Activated CD8-positive, alpha-beta memory T cell treated with anti-CD3 and anti-CD28 coated beads, Interleukin-2, amount 50 U/mL, for 1 hour (primary cell): ENCODE results near the gene C5orf63.
"Not testable (repeated sequence)": the region's sequence is repeated elsewhere in the genome, so short reads cannot be mapped to it uniquely, and the experiment has no call there.

Experiments used
- DNase-seq: peaks from one replicate; pipeline ENCODE4 v3.0.0-alpha.2; 2020; ENCODE audit errors: extremely low read depth

The C5orf63 gene

GRCh38 chr5:127072861-127073846 lies at the start of gene C5orf63:
Gene C5orf63 (minus strand): TSS chr5:127073502. CDS start chr5:127058995, 14,507 bp downstream.
- DNase-seq = peak; percentile 11

DNA sequence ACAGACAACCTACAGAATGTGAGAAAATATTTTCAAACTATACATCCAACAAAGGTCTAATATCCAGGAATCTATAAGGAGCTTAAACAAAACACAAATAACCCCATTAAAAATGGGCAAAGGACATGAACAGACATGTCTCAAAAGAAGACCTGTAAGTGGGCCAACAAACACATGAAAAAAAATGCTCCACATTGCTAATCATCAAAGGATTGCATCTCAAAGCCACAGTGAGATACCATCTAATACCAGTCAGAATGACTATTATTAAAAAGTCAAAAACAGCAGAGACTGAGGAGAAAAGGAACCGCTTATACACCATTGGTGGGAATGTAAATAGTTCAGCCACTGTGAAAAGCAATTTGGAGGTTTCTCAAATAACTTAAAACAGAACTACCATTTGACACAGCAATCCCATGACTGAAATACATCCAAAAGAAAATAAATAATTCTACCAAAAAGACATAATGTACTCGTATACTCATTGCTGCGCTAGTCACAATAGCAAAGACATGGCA lies 39.1 kb upstream of the C5orf63 start:
- no peak for DNase-seq

- DNase-seq = no peak
Measured at GRCh38 chr5:127111112-127111511, 37.8 kb upstream of the C5orf63 start.

DNA sequence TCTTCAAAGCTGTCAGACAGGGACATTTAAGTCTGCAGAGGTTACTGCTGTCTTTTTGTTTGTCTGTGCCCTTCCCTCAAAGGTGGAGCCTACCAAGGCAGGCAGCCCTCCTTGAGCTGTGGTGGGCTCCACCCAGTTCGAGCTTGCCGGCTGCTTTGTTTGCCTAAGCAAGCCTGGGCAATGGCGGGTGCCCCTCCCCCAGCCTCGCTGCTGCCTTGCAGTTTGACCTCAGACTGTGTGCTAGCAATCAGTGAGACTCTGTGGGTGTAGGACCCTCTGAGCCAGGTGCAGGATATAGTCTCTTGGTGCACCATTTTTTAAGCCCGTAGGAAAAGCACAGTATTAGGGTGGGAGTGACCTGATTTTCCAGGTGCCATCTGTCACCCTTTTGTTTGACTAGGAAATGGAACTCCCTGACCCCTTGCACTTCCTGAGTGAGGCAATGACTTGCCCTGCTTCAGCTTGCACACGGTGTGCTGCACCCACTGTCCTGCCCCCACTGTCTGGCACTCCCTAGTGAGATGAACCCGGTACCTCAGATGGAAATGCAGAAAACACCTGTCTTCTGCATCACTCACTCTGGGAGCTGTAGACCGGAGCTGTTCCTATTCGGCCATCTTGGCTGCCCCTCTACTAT lies 35.4 kb upstream of the C5orf63 start:
- DNase-seq = not testable (repeated sequence)

DNA sequence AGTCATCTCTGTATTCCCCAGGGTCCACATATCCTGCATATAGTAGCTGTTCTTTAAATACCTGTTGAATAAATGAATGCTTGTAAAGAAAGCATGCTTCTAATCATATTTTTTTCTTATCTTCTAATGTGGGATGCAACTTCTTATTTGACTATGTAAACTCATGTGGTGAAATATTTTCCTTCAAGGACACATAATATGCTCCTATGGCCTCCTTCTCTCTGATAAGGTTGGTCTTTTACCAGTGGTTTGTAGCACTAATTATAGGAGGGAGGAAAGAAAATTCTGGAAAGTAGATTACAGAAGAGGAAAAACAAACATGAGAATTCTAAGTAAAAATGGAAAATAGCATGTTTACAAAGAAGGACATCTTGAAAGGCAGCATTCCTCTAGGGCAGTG lies 28.6 kb upstream of the C5orf63 start:
- no peak for DNase-seq

GRCh38 chr5:127101533-127101932 lies 28.2 kb upstream of the C5orf63 start:
- DNase-seq = no peak

- DNase-seq = no peak
Measured at GRCh38 chr5:127098241-127098640, 24.9 kb upstream of the C5orf63 start.

DNA sequence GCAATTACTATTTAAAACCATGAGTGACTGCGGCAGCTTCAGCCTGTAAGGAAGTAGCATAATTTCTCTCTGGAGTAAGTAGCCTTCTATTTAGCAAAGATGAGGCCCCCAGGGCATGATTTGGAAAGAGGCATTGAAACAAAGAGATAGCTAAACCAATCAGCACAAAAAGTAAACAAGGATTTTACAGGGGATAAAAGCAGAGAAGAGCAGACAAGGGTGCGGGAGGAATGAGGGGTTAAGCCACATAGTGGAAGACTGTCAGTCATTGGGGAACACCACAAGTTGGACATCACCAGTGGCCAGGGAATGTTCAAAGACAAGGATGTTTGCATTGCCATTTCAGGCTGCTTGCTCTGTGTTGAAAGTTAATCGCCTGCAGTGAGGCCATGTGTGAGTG lies 24.0 kb upstream of the C5orf63 start:
- no peak for DNase-seq

DNA sequence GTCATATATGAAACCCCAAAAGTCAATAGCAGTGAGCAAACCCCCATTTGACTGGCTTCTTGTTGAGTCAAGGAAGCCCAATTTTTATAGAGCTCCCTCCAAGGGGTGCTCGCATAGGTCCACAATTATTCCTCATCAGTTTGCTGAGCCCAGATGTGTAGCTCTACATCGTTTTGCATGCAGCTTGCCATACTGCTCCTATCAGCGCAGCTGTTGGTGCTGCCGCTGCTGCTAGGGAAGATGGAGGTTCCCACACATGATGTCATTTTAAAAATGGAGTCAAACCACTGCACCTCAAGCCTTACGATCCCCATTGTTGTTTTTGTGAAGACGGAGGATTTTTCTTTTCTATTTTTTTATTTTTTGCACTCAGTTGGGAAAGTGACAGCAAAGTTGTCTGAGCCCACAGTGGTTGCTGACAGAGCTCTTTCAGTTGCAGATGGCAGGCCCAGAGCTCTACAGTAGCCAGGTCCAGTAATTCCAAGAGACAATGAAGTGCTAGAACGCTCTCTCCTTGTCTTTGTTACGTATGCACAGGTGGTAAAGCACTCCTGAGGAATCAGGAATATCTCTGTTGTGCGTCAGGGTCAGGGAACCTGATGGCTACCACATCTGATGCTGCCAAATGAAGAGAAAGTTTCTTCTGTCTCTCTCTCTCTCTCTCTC lies 23.2 kb upstream of the C5orf63 start:
- no peak for DNase-seq

GRCh38 chr5:127094161-127094814 lies 21.0 kb upstream of the C5orf63 start:
- DNase-seq = no peak

DNA sequence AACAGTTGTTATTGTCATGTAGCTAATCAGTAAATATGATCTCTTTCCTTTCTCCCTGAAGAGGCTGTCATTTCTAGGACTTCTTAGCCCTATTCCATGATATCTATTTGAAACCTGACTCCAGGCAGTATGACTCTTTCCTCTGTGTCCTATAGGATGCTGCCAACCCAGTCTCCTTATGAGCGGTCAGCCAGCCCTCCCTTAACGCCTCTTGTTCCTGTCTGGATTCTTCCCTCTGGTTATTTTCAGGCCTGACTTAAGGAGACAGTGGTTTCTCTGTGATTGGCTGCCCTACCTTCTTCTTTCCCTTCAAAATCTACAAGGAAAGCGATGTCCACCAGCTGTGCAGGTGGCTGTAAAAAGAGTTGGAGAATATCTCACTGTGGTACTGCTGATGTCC lies 19.4 kb upstream of the C5orf63 start:
- no peak for DNase-seq

- DNase-seq = no peak
Measured at GRCh38 chr5:127089191-127089590, 15.9 kb upstream of the C5orf63 start.

DNA sequence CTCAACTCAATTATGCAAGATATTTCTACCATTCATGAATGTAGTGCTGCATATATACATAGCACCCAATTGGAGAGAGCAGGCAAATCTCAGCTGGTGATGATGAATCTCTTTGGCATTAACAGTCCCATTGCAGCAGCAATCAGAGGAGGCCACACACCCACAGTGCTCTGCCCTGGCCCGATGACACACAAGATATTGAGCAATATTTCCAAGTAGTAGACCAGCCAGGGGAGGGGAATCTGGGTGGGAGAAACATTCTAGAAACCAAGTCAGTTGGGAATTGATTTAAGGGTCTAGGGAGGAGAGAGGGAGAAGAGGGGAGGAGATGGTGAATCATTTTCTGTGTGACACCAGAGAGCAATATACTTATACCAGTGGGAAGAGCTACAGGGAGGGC lies 14.9 kb upstream of the C5orf63 start:
- DNase-seq = no peak

DNA sequence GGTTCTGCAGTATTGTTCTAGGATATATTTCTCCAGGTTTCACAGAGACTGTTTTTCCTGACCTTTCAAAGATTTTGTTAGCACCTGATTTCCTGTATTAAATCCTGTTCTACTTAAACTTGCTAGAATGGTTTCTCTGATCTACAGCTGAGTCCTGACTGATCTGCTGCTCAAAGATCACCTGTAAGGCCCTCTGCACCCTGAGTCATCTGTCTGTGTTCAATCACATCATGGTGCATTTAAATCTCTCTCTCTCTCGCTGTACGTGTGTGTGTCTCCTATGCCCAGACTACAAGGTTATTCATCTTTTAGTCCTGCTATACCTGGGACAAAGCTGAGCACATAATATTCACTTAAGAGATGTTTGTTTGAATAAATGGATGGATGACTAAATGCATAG lies 13.3 kb upstream of the C5orf63 start:
- no peak for DNase-seq

GRCh38 chr5:127085796-127086195 lies 12.5 kb upstream of the C5orf63 start:
- no peak for DNase-seq

GRCh38 chr5:127085371-127085770 lies 12.1 kb upstream of the C5orf63 start:
- DNase-seq = no peak

- no peak for DNase-seq
Measured at GRCh38 chr5:127084656-127085055, 11.4 kb upstream of the C5orf63 start.

DNA sequence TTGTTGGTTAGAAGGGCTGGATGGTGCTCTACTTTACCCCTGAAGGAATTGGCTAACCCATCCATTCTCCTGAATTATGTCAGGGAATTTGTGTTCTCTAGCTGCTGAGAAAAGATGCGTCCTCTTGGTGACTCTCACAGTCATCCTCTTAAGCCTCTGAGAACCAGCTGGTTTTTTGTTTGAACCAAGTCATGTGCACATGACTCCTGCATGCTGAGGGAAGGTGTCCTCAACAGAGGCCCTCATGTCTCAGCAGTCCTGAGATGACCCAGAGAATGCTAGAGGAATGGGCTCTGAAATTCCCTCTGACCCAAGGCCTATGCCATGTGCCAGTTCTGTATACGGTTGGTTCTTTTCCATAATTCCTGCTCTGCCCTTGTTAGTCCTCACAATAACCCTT lies 10.4 kb upstream of the C5orf63 start:
- no peak for DNase-seq

- no peak for DNase-seq
Measured at GRCh38 chr5:127079994-127080491, 6.7 kb upstream of the C5orf63 start.

GRCh38 chr5:127077366-127077765 lies 4.1 kb upstream of the C5orf63 start:
- DNase-seq = no peak

- no peak for DNase-seq
Measured at GRCh38 chr5:127076315-127077129, 3.2 kb upstream of the C5orf63 start.
